GM12878 (cell line): ENCODE results near the gene ATP13A2. TPM values are rescaled to one million over a fixed set of nuclear protein-coding genes. Genes with fewer than 3 reads are reported as not detected.

Experiments
- ATAC-seq: fragments of 200-7000 bp; cut with Tn5 transposase; 3 replicates; pipeline ENCODE4 v1.9.1; 2020; ENCODE audit warnings: mild to moderate bottlenecking, moderate library complexity
- BruUV-seq: library from RNA; stranded (reverse); fragments of 400-500 nt; replicated peaks from 2 replicates; lab custom pipeline; 2021; lab: Mats Ljungman, UMichigan
- CTCF ChIA-PET: fragments of 300-600 bp; sonication (Branson Sonifier 250); formaldehyde crosslinking; extraction: SDS; loops from one replicate; lab custom pipeline; 2021; ENCODE audit warnings: inconsistent platforms; lab: Yijun Ruan, JAX
- POLR2A ChIA-PET: fragments of 350-600 bp; formaldehyde crosslinking; extraction: SDS; loops from one replicate; lab custom pipeline; 2021; ENCODE audit warnings: inconsistent platforms; lab: Charles Lee
- RAD21 ChIA-PET: fragments of 300-600 bp; sonication (Branson Sonifier 250); formaldehyde crosslinking; loops from one replicate; lab custom pipeline; 2023; ENCODE audit warnings: antibody characterized with exemption; ENCODE audit not compliant: unreplicated experiment; lab: Charles Lee
- SMC1A ChIA-PET: fragments of 300-600 bp; sonication (Branson Sonifier 250); formaldehyde crosslinking; loops from one replicate; lab custom pipeline; 2023; ENCODE audit not compliant: unreplicated experiment, uncharacterized antibody; lab: Charles Lee
- DNase-seq: peaks from one replicate; pipeline ENCODE4 v3.0.0-alpha.2; 2011; ENCODE audit warnings: low read depth, low spot score
- FAIRE-seq: peaks from 3 replicates; lab custom pipeline; 2011; peaks lifted over from hg19 to GRCh38; lab: Jason Lieb, UNC
- H2AFZ ChIP-seq: 2 replicates; pipeline ENCODE4 v1.6.0; 2011; ENCODE audit warnings: low read depth, low read length, control low read depth; ENCODE audit not compliant: control insufficient read depth
- H3K27ac ChIP-seq: 2 replicates; pipeline ENCODE4 v1.5.1; 2011; ENCODE audit warnings: control low read depth; ENCODE audit not compliant: control insufficient read depth, insufficient read depth
- H3K27me3 ChIP-seq, 2 experiments: replicated peaks in 1 of 2; 2 replicates each; pipeline versions ENCODE4 v1.6.0 to v1.6.1; 2011; ENCODE audit warnings: low read length in 1 of 2; ENCODE audit not compliant: control insufficient read depth in 2 of 2, insufficient read depth in 2 of 2
- H3K36me3 ChIP-seq, 2 experiments: 2 replicates each; pipeline ENCODE4 v1.5.1; 2011; ENCODE audit warnings: low read length in 1 of 2; ENCODE audit not compliant: control insufficient read depth in 2 of 2, insufficient read depth in 2 of 2
- H3K4me1 ChIP-seq: 2 replicates; pipeline ENCODE4 v1.6.1; 2011; ENCODE audit warnings: mild to moderate bottlenecking, low read length, moderate library complexity, mixed read lengths; ENCODE audit not compliant: control insufficient read depth, insufficient read depth
- H3K4me2 ChIP-seq: 2 replicates; pipeline ENCODE4 v1.6.0; 2011; ENCODE audit warnings: control low read depth; ENCODE audit not compliant: control insufficient read depth, insufficient read depth
- H3K4me3 ChIP-seq: fragments of 200-600 bp; sonication (generic); 2 replicates; pipeline ENCODE4 v1.5.1; 2016
- H3K79me2 ChIP-seq: 2 replicates; pipeline ENCODE4 v1.6.0; 2011; ENCODE audit warnings: low read length; ENCODE audit not compliant: control insufficient read depth, insufficient read depth
- H3K9ac ChIP-seq: 2 replicates; pipeline ENCODE4 v1.8.0; 2011; ENCODE audit warnings: low read length, control low read depth, mixed read lengths; ENCODE audit not compliant: control insufficient read depth, insufficient read depth
- H3K9me3 ChIP-seq: replicated peaks from 3 replicates; pipeline ENCODE4 v1.5.1; 2011; ENCODE audit warnings: mild to moderate bottlenecking, low read length; ENCODE audit not compliant: control insufficient read depth, insufficient read depth
- H4K20me1 ChIP-seq: 2 replicates; pipeline ENCODE4 v1.6.0; 2011; ENCODE audit not compliant: control insufficient read depth, insufficient read depth
- NR2C2 ChIP-seq: IDR thresholded peaks from 2 replicates; pipeline ENCODE4 v1.6.1; 2011; ENCODE audit warnings: borderline replicate concordance, low read depth; ENCODE audit not compliant: control insufficient read depth, insufficient read length
- WGBS: methylation state at CpG from one replicate; pipeline ENCODE4 v1.1.6; 2016; ENCODE audit warnings: low lambda C conversion rate; ENCODE audit not compliant: insufficient replicate concordance, insufficient coverage; ENCODE audit errors: missing lambda C conversion rate; 5-methylcytosine and 5-hydroxymethylcytosine counted together
- in situ Hi-C: fragments of 300-500 bp; cut with MboI; formaldehyde crosslinking; loops from 9 replicates; pipeline ENCODE4 v1.14.3; 2018; ENCODE audit warnings: mixed read lengths
- intact Hi-C: fragments of 100-400 bp; cut with micrococcal nuclease; formaldehyde crosslinking; loops from one replicate; pipeline ENCODE4 v1.14.2; 2022; ENCODE audit not compliant: unreplicated experiment
- polyA plus RNA-seq, 11 experiments: library from polyadenylated mRNA; depleted of rRNA in 4 of 11; unstranded in 6 of 11; stranded (reverse) in 5 of 11; fragments of >200 nt; fragmentation: Nextera tagmentation in 4 of 11; fragmentation: Illumina TruSeq in 1 of 11; extraction: Ambion mirVana in 4 of 11; extraction: Trizol in 1 of 11; gene quantifications; 1 replicate in 1 of 11; 2 replicates in 10 of 11; pipeline versions ENCODE4 v1.2.1 to v1.2.3, GENCODE V29; 2011 to 2016; ENCODE audit warnings: inconsistent platforms in 2 of 11, missing spikeins in 2 of 11, low read depth in 1 of 11
- total RNA-seq, 4 experiments: library from RNA; depleted of rRNA in 3 of 4; stranded (reverse); fragments of >200 nt in 3 of 4; fragmentation: Illumina TruSeq in 1 of 4; extraction: Trizol in 1 of 4; gene quantifications; 2 replicates each; pipeline versions ENCODE4 v1.2.1 to v1.2.3, GENCODE V29; 2013 to 2021
- TF ChIP-seq, protein P1 (sequence below): fragments of 450-650 bp; IDR thresholded peaks from 2 replicates; pipeline ENCODE4 v1.6.1; 2017; ENCODE audit warnings: mild to moderate bottlenecking, moderate library complexity

ATP13A2 gene
- total and polyA plus RNA-seq, 10 of the 15 experiments (the other 5 are each of a cell fraction or from before 2014, with no cell fraction given), result 0.24 to 30.5 (median 8.0) TPM

- H4K20me1 ChIP-seq, result no peaks in the 10 kb centered on the region
- POLR2A ChIA-PET, result no interaction called here
Measured at GRCh38 chr1:16958475-16958874, 53.3 kb downstream of the ATP13A2 start.

More at GRCh38 chr1:16958475-16958874, 53.3 kb downstream of the ATP13A2 start:
- intact Hi-C loops, result loop anchor here (10.0 kb wide), 1 partner anchor 514 kb away; the partner anchor contains the start of gene NECAP2
- Histone ChIP-seq H3K27me3 (no peaks in the 10 kb centered on the region), H3K4me3 (no peak overlapping the region), H3K4me1 (no peaks in the 10 kb centered on the region), H3K27ac (no peak overlapping the region), H3K4me2 (no peak overlapping the region), H2AFZ (no peak overlapping the region), H3K79me2 (no peaks in the 10 kb centered on the region), H3K9ac (no peak overlapping the region), H3K36me3 (no peaks in the 10 kb centered on the region), H3K9me3 (no peaks in the 10 kb centered on the region)
- DNase-seq (no peak), FAIRE-seq (no peak), ATAC-seq (no peak)
- CTCF ChIA-PET, result interaction anchor here (4.1 kb wide), 1 partner anchor 338 kb away, joined by 33 read pairs; no protein-coding TSS in a partner anchor
- in situ Hi-C loops, result loop anchor here (5.0 kb wide), 1 partner anchor 89 kb away; no protein-coding TSS in a partner anchor
- SMC1A ChIA-PET, result no interaction called here
- 85% methylated on average over 12 of the region's 12 CpGs for WGBS
- RAD21 ChIA-PET, result no interaction called here
- no peak for TF ChIP-seq NR2C2
- TF ChIP-seq, protein P1, sequence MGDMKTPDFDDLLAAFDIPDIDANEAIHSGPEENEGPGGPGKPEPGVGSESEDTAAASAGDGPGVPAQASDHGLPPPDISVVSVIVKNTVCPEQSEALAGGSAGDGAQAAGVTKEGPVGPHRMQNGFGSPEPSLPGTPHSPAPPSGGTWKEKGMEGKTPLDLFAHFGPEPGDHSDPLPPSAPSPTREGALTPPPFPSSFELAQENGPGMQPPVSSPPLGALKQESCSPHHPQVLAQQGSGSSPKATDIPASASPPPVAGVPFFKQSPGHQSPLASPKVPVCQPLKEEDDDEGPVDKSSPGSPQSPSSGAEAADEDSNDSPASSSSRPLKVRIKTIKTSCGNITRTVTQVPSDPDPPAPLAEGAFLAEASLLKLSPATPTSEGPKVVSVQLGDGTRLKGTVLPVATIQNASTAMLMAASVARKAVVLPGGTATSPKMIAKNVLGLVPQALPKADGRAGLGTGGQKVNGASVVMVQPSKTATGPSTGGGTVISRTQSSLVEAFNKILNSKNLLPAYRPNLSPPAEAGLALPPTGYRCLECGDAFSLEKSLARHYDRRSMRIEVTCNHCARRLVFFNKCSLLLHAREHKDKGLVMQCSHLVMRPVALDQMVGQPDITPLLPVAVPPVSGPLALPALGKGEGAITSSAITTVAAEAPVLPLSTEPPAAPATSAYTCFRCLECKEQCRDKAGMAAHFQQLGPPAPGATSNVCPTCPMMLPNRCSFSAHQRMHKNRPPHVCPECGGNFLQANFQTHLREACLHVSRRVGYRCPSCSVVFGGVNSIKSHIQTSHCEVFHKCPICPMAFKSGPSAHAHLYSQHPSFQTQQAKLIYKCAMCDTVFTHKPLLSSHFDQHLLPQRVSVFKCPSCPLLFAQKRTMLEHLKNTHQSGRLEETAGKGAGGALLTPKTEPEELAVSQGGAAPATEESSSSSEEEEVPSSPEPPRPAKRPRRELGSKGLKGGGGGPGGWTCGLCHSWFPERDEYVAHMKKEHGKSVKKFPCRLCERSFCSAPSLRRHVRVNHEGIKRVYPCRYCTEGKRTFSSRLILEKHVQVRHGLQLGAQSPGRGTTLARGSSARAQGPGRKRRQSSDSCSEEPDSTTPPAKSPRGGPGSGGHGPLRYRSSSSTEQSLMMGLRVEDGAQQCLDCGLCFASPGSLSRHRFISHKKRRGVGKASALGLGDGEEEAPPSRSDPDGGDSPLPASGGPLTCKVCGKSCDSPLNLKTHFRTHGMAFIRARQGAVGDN, result no peak
- BruUV-seq, result no TSS peak
